ENCODE results near the gene NCAPD2.
"Not testable (repeated sequence)": the region's sequence is repeated elsewhere in the genome, so short reads cannot be mapped to it uniquely, and the experiment has no call there.

Gene NCAPD2

DNA sequence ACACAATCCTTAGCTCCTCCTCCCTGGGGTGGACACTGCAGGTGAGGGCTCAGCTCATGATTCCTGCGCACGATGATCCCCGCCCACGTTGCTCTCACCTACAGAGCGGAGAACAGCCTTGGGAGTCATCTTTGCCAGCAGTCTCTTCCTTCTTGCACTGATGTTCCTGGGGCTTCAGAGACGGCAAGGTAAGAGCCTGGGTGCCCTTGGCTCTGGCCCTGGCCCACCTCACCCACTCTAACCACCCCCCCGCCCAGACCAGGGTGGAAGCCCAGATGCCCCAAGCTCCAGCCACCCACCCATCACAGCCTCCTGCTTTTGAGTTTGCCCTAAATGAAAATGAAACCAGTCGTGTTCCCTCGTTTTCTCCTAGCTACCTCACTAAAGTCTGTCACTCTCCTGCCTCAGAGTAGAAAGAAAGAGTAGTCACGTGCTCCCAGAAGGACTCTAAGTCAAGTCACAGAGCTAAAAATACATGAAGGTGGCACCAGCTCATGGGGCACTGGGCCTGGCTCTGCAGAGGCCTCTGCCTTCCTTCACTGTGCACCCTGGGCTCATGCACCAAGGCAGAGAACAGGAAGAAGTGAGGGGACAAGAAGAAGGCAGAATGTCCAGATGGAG lies 33.0 kb upstream of the NCAPD2 start:
- H3K27me3 ChIP-seq (ENCODE audit: low read depth), result no peaks in the 10 kb centered on the region
- no peaks in the 10 kb centered on the region for H3K9me3 ChIP-seq
- H3K4me1 ChIP-seq, result no peaks in the 10 kb centered on the region
- peaks cover 23% of the 10 kb centered on the region for H3K36me3 ChIP-seq (replicated peaks)
- H3K4me3 ChIP-seq, result no peak overlapping the region
- in situ Hi-C loops (cut with MboI; ENCODE audit: low sequenced_read_pairs), result loop anchor here (5.0 kb wide), 1 partner anchor 34 kb away; no protein-coding TSS in a partner anchor
- DNase-seq (ENCODE audit: low spot score in 2 of 2), result no peak

DNA sequence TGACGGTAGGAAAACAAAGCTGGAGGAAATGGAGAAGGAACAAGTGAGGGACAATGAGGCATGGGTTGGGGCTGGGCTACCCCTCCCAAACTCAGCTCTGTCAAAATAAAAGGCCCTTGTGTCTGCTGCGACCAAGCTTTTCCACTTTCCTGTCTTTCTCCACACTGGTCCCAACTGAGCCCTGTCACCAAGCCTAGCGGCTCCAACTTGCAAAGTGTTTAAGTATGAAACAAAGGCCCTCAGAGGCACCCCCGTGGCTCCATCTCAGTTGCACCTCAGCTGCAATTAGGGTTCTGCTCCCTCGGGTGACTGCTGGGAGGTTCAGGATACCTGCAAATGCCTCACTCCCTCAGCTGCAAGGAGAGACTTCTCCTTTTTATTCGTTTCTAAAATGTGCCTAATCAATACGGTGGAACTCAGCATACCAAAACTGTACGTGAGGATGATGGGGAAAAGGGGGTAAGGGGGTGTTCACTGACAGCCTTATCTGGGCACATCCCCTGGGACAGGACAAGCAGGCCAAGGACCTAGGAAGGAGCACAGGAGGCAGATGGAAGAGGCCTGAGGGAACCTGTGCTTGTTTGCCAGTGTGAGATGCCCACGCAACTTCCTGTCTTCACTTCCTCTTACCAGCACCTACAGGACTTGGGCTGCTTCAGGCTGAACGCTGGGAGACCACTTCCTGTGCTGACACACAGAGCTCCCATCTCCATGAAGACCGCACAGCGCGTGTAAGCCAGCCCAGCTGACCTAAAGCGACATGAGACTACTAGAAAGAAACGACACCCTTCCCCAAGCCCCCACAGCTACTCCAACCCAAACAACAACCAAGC lies 32.3 kb upstream of the NCAPD2 start:
- H3K36me3 ChIP-seq (replicated peaks), result peaks cover 26% of the 10 kb centered on the region
- DNase-seq (ENCODE audit: low spot score in 2 of 2), result no peak
- no peaks in the 10 kb centered on the region for H3K9me3 ChIP-seq
- no peaks in the 10 kb centered on the region for H3K4me1 ChIP-seq
- no peaks in the 10 kb centered on the region for H3K27me3 ChIP-seq (ENCODE audit: low read depth)
- no peak overlapping the region for H3K4me3 ChIP-seq
- in situ Hi-C loops (cut with MboI; ENCODE audit: low sequenced_read_pairs), result loop anchor here (5.0 kb wide), 1 partner anchor 34 kb away; no protein-coding TSS in a partner anchor

- no peaks in the 10 kb centered on the region for H3K4me1 ChIP-seq
- peaks cover 26% of the 10 kb centered on the region for H3K36me3 ChIP-seq (replicated peaks)
- in situ Hi-C loops (cut with MboI; ENCODE audit: low sequenced_read_pairs), result loop anchor here (5.0 kb wide), 1 partner anchor 35 kb away; no protein-coding TSS in a partner anchor
- no peaks in the 10 kb centered on the region for H3K9me3 ChIP-seq
- DNase-seq (ENCODE audit: low spot score in 2 of 2), result no peak
- no peak overlapping the region for H3K4me3 ChIP-seq
- H3K27me3 ChIP-seq (ENCODE audit: low read depth), result no peaks in the 10 kb centered on the region
Observed at GRCh38 chr12:6462234-6462995, 31.5 kb upstream of the NCAPD2 start.

- in situ Hi-C loops (cut with MboI; ENCODE audit: low sequenced_read_pairs), result loop anchor here (5.0 kb wide), 1 partner anchor 36 kb away; no protein-coding TSS in a partner anchor
- Histone ChIP-seq H3K4me3 (no peak overlapping the region), H3K4me1 (no peaks in the 10 kb centered on the region), H3K27me3 (ENCODE audit: low read depth) (no peaks in the 10 kb centered on the region), H3K9me3 (no peaks in the 10 kb centered on the region), H3K36me3 (replicated peaks) (peaks cover 26% of the 10 kb centered on the region)
- no peak for DNase-seq (ENCODE audit: low spot score in 2 of 2)
Observed at GRCh38 chr12:6463216-6463615, 30.7 kb upstream of the NCAPD2 start.

DNA sequence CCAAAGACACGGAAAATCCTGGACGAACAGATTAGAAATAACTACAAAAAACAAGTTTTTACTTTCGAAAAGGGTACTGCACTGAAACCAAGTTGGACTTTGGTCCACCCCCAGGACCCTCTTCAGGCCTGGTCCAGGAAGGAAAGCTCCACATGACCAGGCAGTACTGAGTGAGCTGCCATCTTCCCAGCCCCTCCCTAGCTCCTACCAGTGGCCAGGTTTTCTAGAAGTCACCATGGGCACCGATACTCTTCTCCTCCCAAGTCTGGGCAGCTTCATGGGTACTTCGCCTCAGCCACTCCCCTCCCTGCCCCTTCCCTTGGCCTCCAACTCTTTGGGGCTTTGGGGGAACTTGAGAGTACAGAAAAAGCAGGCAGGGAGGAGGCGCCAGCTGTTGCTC lies 30.0 kb upstream of the NCAPD2 start:
- DNase-seq (ENCODE audit: low spot score in 2 of 2), result no peak
- H3K4me1 ChIP-seq, result no peaks in the 10 kb centered on the region
- no peak overlapping the region for H3K4me3 ChIP-seq
- H3K27me3 ChIP-seq (ENCODE audit: low read depth), result no peaks in the 10 kb centered on the region
- H3K9me3 ChIP-seq, result no peaks in the 10 kb centered on the region
- H3K36me3 ChIP-seq (replicated peaks), result peaks cover 26% of the 10 kb centered on the region
- in situ Hi-C loops (cut with MboI; ENCODE audit: low sequenced_read_pairs), result loop anchor here (5.0 kb wide), 1 partner anchor 37 kb away; no protein-coding TSS in a partner anchor

GRCh38 chr12:6464531-6464930 lies 29.4 kb upstream of the NCAPD2 start:
- Histone ChIP-seq H3K4me3 (no peak overlapping the region), H3K9me3 (no peaks in the 10 kb centered on the region), H3K4me1 (no peaks in the 10 kb centered on the region; the same call in 1 of the 2 replicates), H3K36me3 (replicated peaks) (peaks cover 26% of the 10 kb centered on the region), H3K27me3 (ENCODE audit: low read depth) (no peaks in the 10 kb centered on the region)
- no peak for DNase-seq (ENCODE audit: low spot score in 2 of 2)
- in situ Hi-C loops (cut with MboI; ENCODE audit: low sequenced_read_pairs), result loop anchor here (5.0 kb wide), 1 partner anchor 37 kb away; no protein-coding TSS in a partner anchor

DNA sequence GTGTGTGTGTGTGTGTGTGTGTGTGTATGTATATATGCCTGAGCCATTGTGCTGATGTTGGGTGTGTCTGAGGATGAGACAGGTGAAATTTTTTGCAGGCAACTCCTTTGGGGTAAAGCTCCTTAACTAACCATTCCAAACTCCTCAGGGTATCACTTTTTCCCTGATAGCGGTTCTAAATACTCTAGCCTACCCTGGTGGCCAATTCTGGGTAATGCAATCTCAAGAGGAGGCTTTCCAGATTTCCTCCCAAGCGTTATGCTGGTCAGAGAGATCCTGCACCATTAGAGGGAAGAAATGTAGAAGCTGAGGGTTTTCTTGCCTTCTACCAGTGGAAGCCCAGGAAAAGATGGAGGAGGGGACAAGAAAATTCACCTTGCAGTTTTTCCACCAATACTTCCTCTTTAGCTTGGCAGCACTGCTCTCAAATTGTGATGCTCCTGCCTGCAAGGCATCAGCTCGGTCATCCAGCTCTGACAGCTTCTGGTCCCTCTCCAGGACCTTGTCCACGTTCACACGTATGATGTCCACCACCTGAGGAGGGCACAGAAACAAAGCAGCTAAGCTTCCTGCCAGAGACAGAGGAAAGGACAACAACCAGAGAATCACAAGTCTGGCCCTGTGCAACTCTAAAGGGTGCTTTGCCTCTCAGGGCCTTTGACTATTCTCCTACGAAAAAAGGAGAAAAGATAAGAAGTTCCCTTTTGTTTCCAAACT lies 28.3 kb upstream of the NCAPD2 start:
- DNase-seq (ENCODE audit: low spot score in 2 of 2), result peak; percentile 35 to 65
- Histone ChIP-seq H3K4me1 (no peaks in the 10 kb centered on the region; the same call in 1 of the 2 replicates), H3K4me3 (no peak overlapping the region), H3K27me3 (ENCODE audit: low read depth) (no peaks in the 10 kb centered on the region), H3K9me3 (no peaks in the 10 kb centered on the region), H3K36me3 (replicated peaks) (peaks cover 26% of the 10 kb centered on the region)
- in situ Hi-C loops (cut with MboI; ENCODE audit: low sequenced_read_pairs), result no loop called here

GRCh38 chr12:6466184-6466573 lies 27.7 kb upstream of the NCAPD2 start:
- in situ Hi-C loops (cut with MboI; ENCODE audit: low sequenced_read_pairs), result no loop called here
- H3K36me3 ChIP-seq (replicated peaks), result peaks cover 26% of the 10 kb centered on the region

GRCh38 chr12:6466751-6467150 lies 27.2 kb upstream of the NCAPD2 start:
- H3K9me3 ChIP-seq; H3K4me1 ChIP-seq; H3K27me3 ChIP-seq (ENCODE audit: low read depth); in situ Hi-C loops (cut with MboI; ENCODE audit: low sequenced_read_pairs); H3K4me3 ChIP-seq; DNase-seq (ENCODE audit: low spot score in 2 of 2): not testable (repeated sequence)
- peaks cover 24% of the 10 kb centered on the region for H3K36me3 ChIP-seq (replicated peaks)

More at GRCh38 chr12:6466184-6466573, 27.7 kb upstream of the NCAPD2 start:
- Histone ChIP-seq H3K9me3 (no peaks in the 10 kb centered on the region), H3K4me3 (no peak overlapping the region), H3K27me3 (ENCODE audit: low read depth) (no peaks in the 10 kb centered on the region), H3K4me1 (peaks cover 2% of the 10 kb centered on the region; the same call in 1 of the 2 replicates)
- DNase-seq (ENCODE audit: low spot score in 2 of 2), result no peak

- DNase-seq (ENCODE audit: low spot score in 2 of 2); H3K27me3 ChIP-seq (ENCODE audit: low read depth); H3K4me1 ChIP-seq; in situ Hi-C loops (cut with MboI; ENCODE audit: low sequenced_read_pairs); H3K4me3 ChIP-seq; H3K9me3 ChIP-seq: not testable (repeated sequence)
- H3K36me3 ChIP-seq (replicated peaks), result peaks cover 16% of the 10 kb centered on the region
Observed at GRCh38 chr12:6467571-6468282, 26.2 kb upstream of the NCAPD2 start.

GRCh38 chr12:6468283-6468575 lies 25.7 kb upstream of the NCAPD2 start:
- H3K9me3 ChIP-seq, result no peaks in the 10 kb centered on the region
- peaks cover 13% of the 10 kb centered on the region for H3K36me3 ChIP-seq (replicated peaks)
- H3K4me3 ChIP-seq, result no peak overlapping the region
- DNase-seq (ENCODE audit: low spot score in 2 of 2), result no peak
- H3K27me3 ChIP-seq (ENCODE audit: low read depth), result no peaks in the 10 kb centered on the region
- in situ Hi-C loops (cut with MboI; ENCODE audit: low sequenced_read_pairs), result no loop called here
- H3K4me1 ChIP-seq, result peaks cover 5% of the 10 kb centered on the region; the same call in 1 of the 2 replicates

DNA sequence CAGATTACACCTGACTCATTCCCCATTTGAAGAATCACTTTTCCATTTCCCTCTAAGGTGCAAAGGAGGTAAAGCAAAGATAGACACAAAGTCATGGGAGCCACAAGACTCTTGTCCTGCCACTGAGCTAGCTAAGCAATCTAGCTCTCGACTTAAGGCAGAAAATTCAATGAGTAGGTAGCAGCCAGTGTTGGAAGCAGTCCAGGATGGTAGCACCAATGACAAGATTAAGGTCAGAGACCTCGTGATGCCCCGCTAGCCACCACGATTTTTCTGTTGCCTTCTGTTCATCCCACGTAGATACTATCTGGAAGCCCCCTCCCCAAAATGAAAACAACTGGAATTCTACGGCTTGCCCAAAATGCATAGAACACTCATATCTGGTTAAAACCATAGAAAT lies 24.8 kb upstream of the NCAPD2 start:
- Histone ChIP-seq H3K36me3 (replicated peaks) (peaks cover 13% of the 10 kb centered on the region), H3K4me1 (peaks cover 5% of the 10 kb centered on the region; the same call in 1 of the 2 replicates), H3K27me3 (ENCODE audit: low read depth) (no peaks in the 10 kb centered on the region), H3K4me3 (no peak overlapping the region), H3K9me3 (no peaks in the 10 kb centered on the region)
- in situ Hi-C loops (cut with MboI; ENCODE audit: low sequenced_read_pairs), result no loop called here
- DNase-seq (ENCODE audit: low spot score in 2 of 2), result no peak
